ENCODE data around the gene ZNF225. TPM values are rescaled to one million over a fixed set of nuclear protein-coding genes. Genes with fewer than 3 reads are reported as not detected.

ZNF225 gene
- polyA plus RNA-seq, 2 donors: 0.81 to 0.92 TPM

Other genes starting within 250 kb of the ZNF225 start
- 1 to 10 TPM in 1 of 2 donors, under 1 TPM in 1; 0.94 to 5.9 TPM for gene ZNF404, start 229.4 kb upstream of the ZNF225 start, polyA plus RNA-seq
- gene ZNF45, start 178.1 kb upstream of the ZNF225 start, polyA plus RNA-seq: 1 to 10 TPM; 3.0 to 3.2 TPM
- gene ZNF221, start 162.2 kb upstream of the ZNF225 start, polyA plus RNA-seq: 1 to 10 TPM in 1 of 2 donors, under 1 TPM in 1; 0.42 to 1.2 TPM
- gene ZNF155, start 129.2 kb upstream of the ZNF225 start, polyA plus RNA-seq: 1 to 10 TPM; 2.9 to 3.4 TPM
- gene ZNF230, start 110.4 kb upstream of the ZNF225 start, polyA plus RNA-seq: 1 to 10 TPM; 1.1 to 1.4 TPM
- gene ZNF222, start 88.0 kb upstream of the ZNF225 start, polyA plus RNA-seq: 1 to 10 TPM; 1.4 to 1.6 TPM
- 1 to 10 TPM; 2.6 to 3.5 TPM for gene ZNF223, start 61.4 kb upstream of the ZNF225 start, polyA plus RNA-seq
- under 1 TPM; 0.32 to 0.67 TPM for gene ZNF284, start 41.2 kb upstream of the ZNF225 start, polyA plus RNA-seq
- gene ZNF224, start 19.0 kb upstream of the ZNF225 start, polyA plus RNA-seq: 10 to 100 TPM in 1 of 2 donors, 1 to 10 TPM in 1; 6.6 to 10.6 TPM
- gene ZNF234, start 28.2 kb downstream of the ZNF225 start, polyA plus RNA-seq: 1 to 10 TPM; 2.0 to 2.4 TPM
- gene ZNF226, start 51.7 kb downstream of the ZNF225 start, polyA plus RNA-seq: 10 to 100 TPM; 10.0 to 11.5 TPM
- 1 to 10 TPM; 2.2 to 3.0 TPM for gene ZNF227, start 99.1 kb downstream of the ZNF225 start, polyA plus RNA-seq
- gene ZNF233, start 146.5 kb downstream of the ZNF225 start, polyA plus RNA-seq: under 1 TPM; 0.11 to 0.29 TPM
- gene ZNF235, start 191.6 kb downstream of the ZNF225 start, polyA plus RNA-seq: 1 to 10 TPM; 1.2 to 2.5 TPM
- gene ZNF112, start 243.3 kb downstream of the ZNF225 start, polyA plus RNA-seq: 1 to 10 TPM in 1 of 2 donors, under 1 TPM in 1; 0.90 to 1.1 TPM

All from esophagus (tissue), 2 donors.